A549 (cell line): ENCODE measurements around the gene CEL. TPM values are rescaled to one million over a fixed set of nuclear protein-coding genes. Genes with fewer than 3 reads are reported as not detected.
A peak's percentile ranks its signal among the peaks of the same experiment; 100 is the strongest.

Source experiments
- ATAC-seq, 2 experiments: fragments of 200-7000 bp in 1 of 2; fragments of >200 bp in 1 of 2; cut with Nextera tagmentation in 1 of 2; cut with Tn5 transposase in 1 of 2; 3 replicates each; pipeline versions ENCODE4 v1.8.0 to v1.9.1; 2018 to 2020; ENCODE audit warnings: mild to moderate bottlenecking in 1 of 2, moderate library complexity in 1 of 2
- CTCF ChIA-PET: fragments of 300-600 bp; sonication (Branson Sonifier 250); formaldehyde crosslinking; extraction: SDS; loops from one replicate; lab custom pipeline; 2021; ENCODE audit warnings: antibody characterized with exemption, inconsistent platforms; lab: Yijun Ruan, JAX
- POLR2A ChIA-PET: fragments of 350-600 bp; formaldehyde crosslinking; extraction: SDS; loops from one replicate; lab custom pipeline; 2021; ENCODE audit warnings: antibody characterized with exemption, inconsistent platforms; lab: Yijun Ruan, JAX
- DNase-seq, 2 experiments: peaks; one replicate each; pipeline versions ENCODE4 v3.0.0 to v3.0.0-alpha.2; 2011 to 2016; ENCODE audit warnings: low read depth in 1 of 2, low spot score in 1 of 2
- FAIRE-seq: peaks from 2 replicates; lab custom pipeline; 2011; peaks lifted over from hg19 to GRCh38; lab: Jason Lieb, UNC
- H3K27ac ChIP-seq, 2 experiments: fragments of >200 bp; sonication (Bioruptor Twin); formaldehyde crosslinking; 3 replicates each; pipeline ENCODE4 v1.5.1; 2016 to 2017
- H3K4me1 ChIP-seq: fragments of >200 bp; sonication (Bioruptor Twin); formaldehyde crosslinking; 3 replicates; pipeline ENCODE4 v1.6.1; 2016
- H3K4me2 ChIP-seq: fragments of >200 bp; sonication (Bioruptor Twin); formaldehyde crosslinking; 3 replicates; pipeline ENCODE4 v1.6.1; 2016
- H3K4me3 ChIP-seq: fragments of >200 bp; sonication (Bioruptor Twin); formaldehyde crosslinking; 3 replicates; pipeline ENCODE4 v1.5.1; 2016
- H3K9me3 ChIP-seq: fragments of >200 bp; sonication (Bioruptor Twin); formaldehyde crosslinking; 3 replicates; pipeline ENCODE4 v1.6.1; 2016
- BHLHE40 ChIP-seq: IDR thresholded peaks from 2 replicates; pipeline ENCODE4 v1.6.1; 2012; ENCODE audit warnings: low read depth, low read length, inconsistent platforms
- CHD2 ChIP-seq: fragments of 150-350 bp; IDR thresholded peaks from 2 replicates; pipeline ENCODE4 v1.6.1; 2014; ENCODE audit warnings: low read length; ENCODE audit not compliant: partially characterized antibody
- EHF ChIP-seq: fragments of 250-450 bp; sonication (Bioruptor Pico); IDR thresholded peaks from 2 replicates; pipeline ENCODE4 v1.5.0; 2020; ENCODE audit warnings: mild to moderate bottlenecking
- FOSL2 ChIP-seq, 2 experiments: fragments of 450-650 bp in 1 of 2; fragments of >200 bp in 1 of 2; sonication (Bioruptor Twin) in 1 of 2; formaldehyde crosslinking; IDR thresholded peaks; 2 replicates each; pipeline versions ENCODE4 v1.5.0 to v1.6.1; 2016 to 2020; ENCODE audit warnings: mild to moderate bottlenecking in 1 of 2, moderate library complexity in 1 of 2
- GATA3 ChIP-seq: IDR thresholded peaks from 2 replicates; pipeline ENCODE4 v1.6.1; 2012; ENCODE audit warnings: borderline replicate concordance
- HOXA7 ChIP-seq: fragments of 250-450 bp; sonication (Bioruptor Pico); IDR thresholded peaks from 2 replicates; pipeline ENCODE4 v1.5.0; 2020; ENCODE audit warnings: mild to moderate bottlenecking, moderate library complexity
- JUN ChIP-seq, 2 experiments: fragments of >200 bp; sonication (Bioruptor Twin); formaldehyde crosslinking; IDR thresholded peaks; 2 replicates in 1 of 2; 3 replicates in 1 of 2; pipeline ENCODE4 v1.6.1; 2016 to 2017
- KDM1A ChIP-seq: fragments of 200-600 bp; sonication (generic); IDR thresholded peaks from 2 replicates; pipeline ENCODE4 v1.6.1; 2016; ENCODE audit warnings: low read depth, mild to moderate bottlenecking
- KDM5A ChIP-seq: fragments of 200-600 bp; sonication (generic); IDR thresholded peaks from 2 replicates; pipeline ENCODE4 v1.6.1; 2016; ENCODE audit warnings: antibody characterized with exemption, mild to moderate bottlenecking
- MYC ChIP-seq: IDR thresholded peaks from 2 replicates; pipeline ENCODE4 v1.6.1; 2012; ENCODE audit warnings: mild to moderate bottlenecking, inconsistent platforms, low read length, improper control_type of control experiment, borderline replicate concordance
- NR3C1 ChIP-seq: fragments of >200 bp; sonication (Bioruptor Twin); formaldehyde crosslinking; IDR thresholded peaks from 3 replicates; pipeline ENCODE4 v1.6.1; 2017
- PHF8 ChIP-seq: fragments of 200-600 bp; sonication (generic); IDR thresholded peaks from 2 replicates; pipeline ENCODE4 v1.6.1; 2016; ENCODE audit warnings: low read depth, mild to moderate bottlenecking, antibody characterized with exemption, moderate library complexity, borderline replicate concordance
- POLR2AphosphoS2 ChIP-seq: conservative IDR thresholded peaks from 2 replicates; pipeline ENCODE4 v1.6.1; 2012; ENCODE audit warnings: low read length, improper control_type of control experiment, inconsistent platforms
- RFX5 ChIP-seq: fragments of 450-650 bp; IDR thresholded peaks from 2 replicates; pipeline ENCODE4 v1.7.1; 2014; ENCODE audit warnings: antibody characterized with exemption, mild to moderate bottlenecking, moderate library complexity
- RNF2 ChIP-seq: fragments of 200-600 bp; sonication (generic); IDR thresholded peaks from 2 replicates; pipeline ENCODE4 v1.6.1; 2016; ENCODE audit warnings: low read depth, mild to moderate bottlenecking, antibody characterized with exemption, moderate library complexity, borderline replicate concordance
- SREBF2 ChIP-seq: fragments of 450-650 bp; IDR thresholded peaks from 2 replicates; pipeline ENCODE4 v1.6.1; 2014; ENCODE audit warnings: mild to moderate bottlenecking, moderate library complexity
- ZFP36 ChIP-seq: fragments of 450-650 bp; IDR thresholded peaks from 2 replicates; pipeline ENCODE4 v1.6.1; 2014; ENCODE audit warnings: borderline replicate concordance; ENCODE audit not compliant: partially characterized antibody
- WGBS: methylation state at CpG from one replicate; pipeline ENCODE4 v1.1.6; 2017; ENCODE audit errors: missing lambda C conversion rate; 5-methylcytosine and 5-hydroxymethylcytosine counted together
- polyA plus RNA-seq, 4 experiments: library from polyadenylated mRNA; depleted of rRNA in 3 of 4; stranded (reverse); fragments of >200 nt; fragmentation: RNase III in 1 of 4; extraction: RNeasy Plus Mini Kit Qiagen cat#74134 plus additional on column Dnase treatment in 1 of 4; gene quantifications; 2 replicates in 3 of 4; 3 replicates in 1 of 4; pipeline ENCODE4 v1.2.3, GENCODE V29; 2011 to 2017
- TF ChIP-seq, protein P1 (sequence below): fragments of 200-600 bp; sonication (generic); IDR thresholded peaks from 2 replicates; pipeline ENCODE4 v1.6.1; 2016; ENCODE audit warnings: antibody characterized with exemption, mild to moderate bottlenecking, moderate library complexity
- TF ChIP-seq, protein P2 (sequence below): fragments of 250-450 bp; sonication (Bioruptor Pico); IDR thresholded peaks from 2 replicates; pipeline ENCODE4 v1.5.0; 2020; ENCODE audit warnings: low read depth, mild to moderate bottlenecking, moderate library complexity
- TF ChIP-seq, protein P3 (sequence below): IDR thresholded peaks from 2 replicates; pipeline ENCODE4 v1.6.1; 2012

The CEL gene
- polyA plus RNA-seq, 2 of the 4 experiments (the other 2 are of a cell fraction) = 0.23 to 0.68 TPM

DNA sequence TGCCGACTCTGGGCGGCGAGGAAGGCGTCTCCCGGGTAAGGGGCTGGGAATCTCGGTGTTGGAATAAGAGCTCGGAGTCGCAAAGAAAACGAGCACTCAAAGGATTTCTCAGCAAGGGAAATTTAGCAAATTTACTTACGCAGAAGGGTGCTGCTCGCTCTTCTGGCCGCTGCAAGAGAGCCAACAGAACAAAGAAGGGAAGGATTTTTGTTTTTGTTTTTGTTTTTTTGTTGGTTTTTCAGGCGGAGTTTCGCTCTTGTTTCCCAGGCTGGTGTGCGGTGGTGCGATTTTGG lies 30.7 kb upstream of the CEL start:
- CTCF ChIA-PET = interaction anchor here (1.1 to 4.7 kb wide), 8 partner anchors 9 to 116 kb away, joined by 3 to 47 read pairs (median 4); partner anchors contain the start of gene GFI1B
- FAIRE-seq = no peak

GRCh38 chr9:133031496-133031911 lies 30.3 kb upstream of the CEL start:
- ATAC-seq (no peak), DNase-seq (peak in 1 of 2 experiments; percentile 14), FAIRE-seq (no peak)
- no peak for TF ChIP-seq FOSL2 (IDR thresholded peaks at IDR 0.05)
- peak; percentile 8; the same call in 1 of the 2 replicates for TF ChIP-seq FOSL2 (CRISPR knock-in tag; IDR thresholded peaks at IDR 0.05)
- no peak for TF ChIP-seq GATA3
- TF ChIP-seq POLR2AphosphoS2 = no peak
- ChIA-PET CTCF (interaction anchor here (1.1 to 4.7 kb wide), 8 partner anchors 9 to 115 kb away, joined by 3 to 47 read pairs (median 4); partner anchors contain the start of gene GFI1B), POLR2A (interaction anchor here (1.0 to 2.1 kb wide), 12 partner anchors 9 to 447 kb away, joined by 3 to 27 read pairs (median 6); partner anchors contain the start of genes CACFD1 and SLC2A6)
- Histone ChIP-seq H3K4me2 (peak overlapping the region; percentile 99), H3K27ac (peak overlapping the region; percentile 80 to 93), H3K4me1 (peaks cover 17% of the 10 kb centered on the region), H3K4me3 (peak overlapping the region; percentile 67), H3K9me3 (no peaks in the 10 kb centered on the region)
- WGBS = 51% methylated on average over 10 of the region's 10 CpGs

More for the DNA sequence above, 30.7 kb upstream of the CEL start:
- Histone ChIP-seq H3K4me1 (peaks cover 17% of the 10 kb centered on the region), H3K4me2 (peak overlapping the region; percentile 99), H3K27ac (peak overlapping the region; percentile 80 to 93), H3K9me3 (no peaks in the 10 kb centered on the region), H3K4me3 (peak overlapping the region; percentile 67)
- POLR2A ChIA-PET = interaction anchor here (1.0 to 2.1 kb wide), 12 partner anchors 9 to 448 kb away, joined by 3 to 27 read pairs (median 6); partner anchors contain the start of genes CACFD1 and SLC2A6
- TF ChIP-seq, protein P1, sequence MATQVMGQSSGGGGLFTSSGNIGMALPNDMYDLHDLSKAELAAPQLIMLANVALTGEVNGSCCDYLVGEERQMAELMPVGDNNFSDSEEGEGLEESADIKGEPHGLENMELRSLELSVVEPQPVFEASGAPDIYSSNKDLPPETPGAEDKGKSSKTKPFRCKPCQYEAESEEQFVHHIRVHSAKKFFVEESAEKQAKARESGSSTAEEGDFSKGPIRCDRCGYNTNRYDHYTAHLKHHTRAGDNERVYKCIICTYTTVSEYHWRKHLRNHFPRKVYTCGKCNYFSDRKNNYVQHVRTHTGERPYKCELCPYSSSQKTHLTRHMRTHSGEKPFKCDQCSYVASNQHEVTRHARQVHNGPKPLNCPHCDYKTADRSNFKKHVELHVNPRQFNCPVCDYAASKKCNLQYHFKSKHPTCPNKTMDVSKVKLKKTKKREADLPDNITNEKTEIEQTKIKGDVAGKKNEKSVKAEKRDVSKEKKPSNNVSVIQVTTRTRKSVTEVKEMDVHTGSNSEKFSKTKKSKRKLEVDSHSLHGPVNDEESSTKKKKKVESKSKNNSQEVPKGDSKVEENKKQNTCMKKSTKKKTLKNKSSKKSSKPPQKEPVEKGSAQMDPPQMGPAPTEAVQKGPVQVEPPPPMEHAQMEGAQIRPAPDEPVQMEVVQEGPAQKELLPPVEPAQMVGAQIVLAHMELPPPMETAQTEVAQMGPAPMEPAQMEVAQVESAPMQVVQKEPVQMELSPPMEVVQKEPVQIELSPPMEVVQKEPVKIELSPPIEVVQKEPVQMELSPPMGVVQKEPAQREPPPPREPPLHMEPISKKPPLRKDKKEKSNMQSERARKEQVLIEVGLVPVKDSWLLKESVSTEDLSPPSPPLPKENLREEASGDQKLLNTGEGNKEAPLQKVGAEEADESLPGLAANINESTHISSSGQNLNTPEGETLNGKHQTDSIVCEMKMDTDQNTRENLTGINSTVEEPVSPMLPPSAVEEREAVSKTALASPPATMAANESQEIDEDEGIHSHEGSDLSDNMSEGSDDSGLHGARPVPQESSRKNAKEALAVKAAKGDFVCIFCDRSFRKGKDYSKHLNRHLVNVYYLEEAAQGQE = no peak
- TF ChIP-seq PHF8 = peak; percentile 91
- TF ChIP-seq CHD2 = no peak
- TF ChIP-seq KDM5A = peak; percentile 92
- no peak for DNase-seq
- under 1% methylated on average over 16 of the region's 16 CpGs for WGBS
- no peak; a peak in 1 of 6 replicates for ATAC-seq

- TF ChIP-seq, protein P1 = no peak
- TF ChIP-seq MYC (no peak), KDM1A (no peak), HOXA7 (CRISPR knock-in tag) (no peak), JUN (IDR thresholded peaks at IDR 0.05) (no peak), POLR2AphosphoS2 (no peak), SREBF2 (no peak), NR3C1 (no peak), BHLHE40 (no peak), RNF2 (no peak), EHF (CRISPR knock-in tag) (no peak), RFX5 (no peak), ZFP36 (no peak), PHF8 (no peak)
- TF ChIP-seq, protein P2, sequence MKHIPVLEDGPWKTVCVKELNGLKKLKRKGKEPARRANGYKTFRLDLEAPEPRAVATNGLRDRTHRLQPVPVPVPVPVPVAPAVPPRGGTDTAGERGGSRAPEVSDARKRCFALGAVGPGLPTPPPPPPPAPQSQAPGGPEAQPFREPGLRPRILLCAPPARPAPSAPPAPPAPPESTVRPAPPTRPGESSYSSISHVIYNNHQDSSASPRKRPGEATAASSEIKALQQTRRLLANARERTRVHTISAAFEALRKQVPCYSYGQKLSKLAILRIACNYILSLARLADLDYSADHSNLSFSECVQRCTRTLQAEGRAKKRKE = no peak
- TF ChIP-seq, protein P3, sequence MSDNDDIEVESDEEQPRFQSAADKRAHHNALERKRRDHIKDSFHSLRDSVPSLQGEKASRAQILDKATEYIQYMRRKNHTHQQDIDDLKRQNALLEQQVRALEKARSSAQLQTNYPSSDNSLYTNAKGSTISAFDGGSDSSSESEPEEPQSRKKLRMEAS = no peak
- TF ChIP-seq, all 56 proteins: peak for 0
- H3K4me1 ChIP-seq = peaks cover 17% of the 10 kb centered on the region
- no peaks in the 10 kb centered on the region for H3K9me3 ChIP-seq
- CTCF ChIA-PET = interaction anchor here (1.1 to 4.7 kb wide), 7 partner anchors 10 to 115 kb away, joined by 3 to 47 read pairs (median 4); no protein-coding TSS in a partner anchor
- DNase-seq = no peak
- ATAC-seq = no peak
- peak overlapping the region; percentile 67; the same call in 2 of the 3 replicates for H3K4me3 ChIP-seq
- POLR2A ChIA-PET = interaction anchor here (2.1 kb wide), 1 partner anchor 10 kb away, joined by 27 read pairs; no protein-coding TSS in a partner anchor
- no peak for FAIRE-seq
- no peak overlapping the region for H3K27ac ChIP-seq
- 96% methylated on average over 10 of the region's 10 CpGs for WGBS
- H3K4me2 ChIP-seq = peak overlapping the region; percentile 99
Measured at GRCh38 chr9:133032171-133032570, 29.6 kb upstream of the CEL start.
